GM12878 (cell line): ENCODE results near the gene GAS2. TPM values are rescaled to one million over a fixed set of nuclear protein-coding genes. Genes with fewer than 3 reads are reported as not detected.

Source experiments
- ATAC-seq: fragments of 200-7000 bp; cut with Tn5 transposase; 3 replicates; pipeline ENCODE4 v1.9.1; 2020; ENCODE audit warnings: mild to moderate bottlenecking, moderate library complexity
- BruUV-seq: library from RNA; stranded (reverse); fragments of 400-500 nt; replicated peaks from 2 replicates; lab custom pipeline; 2021; lab: Mats Ljungman, UMichigan
- CTCF ChIA-PET: fragments of 300-600 bp; sonication (Branson Sonifier 250); formaldehyde crosslinking; extraction: SDS; loops from one replicate; lab custom pipeline; 2021; ENCODE audit warnings: inconsistent platforms; lab: Yijun Ruan, JAX
- POLR2A ChIA-PET: fragments of 350-600 bp; formaldehyde crosslinking; extraction: SDS; loops from one replicate; lab custom pipeline; 2021; ENCODE audit warnings: inconsistent platforms; lab: Charles Lee
- RAD21 ChIA-PET: fragments of 300-600 bp; sonication (Branson Sonifier 250); formaldehyde crosslinking; loops from one replicate; lab custom pipeline; 2023; ENCODE audit warnings: antibody characterized with exemption; ENCODE audit not compliant: unreplicated experiment; lab: Charles Lee
- SMC1A ChIA-PET: fragments of 300-600 bp; sonication (Branson Sonifier 250); formaldehyde crosslinking; loops from one replicate; lab custom pipeline; 2023; ENCODE audit not compliant: unreplicated experiment, uncharacterized antibody; lab: Charles Lee
- DNase-seq: peaks from one replicate; pipeline ENCODE4 v3.0.0-alpha.2; 2011; ENCODE audit warnings: low read depth, low spot score
- FAIRE-seq: peaks from 3 replicates; lab custom pipeline; 2011; peaks lifted over from hg19 to GRCh38; lab: Jason Lieb, UNC
- H2AFZ ChIP-seq: 2 replicates; pipeline ENCODE4 v1.6.0; 2011; ENCODE audit warnings: low read depth, low read length, control low read depth; ENCODE audit not compliant: control insufficient read depth
- H3K27ac ChIP-seq: 2 replicates; pipeline ENCODE4 v1.5.1; 2011; ENCODE audit warnings: control low read depth; ENCODE audit not compliant: control insufficient read depth, insufficient read depth
- H3K27me3 ChIP-seq, 2 experiments: replicated peaks in 1 of 2; 2 replicates each; pipeline versions ENCODE4 v1.6.0 to v1.6.1; 2011; ENCODE audit warnings: low read length in 1 of 2; ENCODE audit not compliant: control insufficient read depth in 2 of 2, insufficient read depth in 2 of 2
- H3K36me3 ChIP-seq, 2 experiments: 2 replicates each; pipeline ENCODE4 v1.5.1; 2011; ENCODE audit warnings: low read length in 1 of 2; ENCODE audit not compliant: control insufficient read depth in 2 of 2, insufficient read depth in 2 of 2
- H3K4me1 ChIP-seq: 2 replicates; pipeline ENCODE4 v1.6.1; 2011; ENCODE audit warnings: mild to moderate bottlenecking, low read length, moderate library complexity, mixed read lengths; ENCODE audit not compliant: control insufficient read depth, insufficient read depth
- H3K4me2 ChIP-seq: 2 replicates; pipeline ENCODE4 v1.6.0; 2011; ENCODE audit warnings: control low read depth; ENCODE audit not compliant: control insufficient read depth, insufficient read depth
- H3K4me3 ChIP-seq: fragments of 200-600 bp; sonication (generic); 2 replicates; pipeline ENCODE4 v1.5.1; 2016
- H3K79me2 ChIP-seq: 2 replicates; pipeline ENCODE4 v1.6.0; 2011; ENCODE audit warnings: low read length; ENCODE audit not compliant: control insufficient read depth, insufficient read depth
- H3K9ac ChIP-seq: 2 replicates; pipeline ENCODE4 v1.8.0; 2011; ENCODE audit warnings: low read length, control low read depth, mixed read lengths; ENCODE audit not compliant: control insufficient read depth, insufficient read depth
- H3K9me3 ChIP-seq: replicated peaks from 3 replicates; pipeline ENCODE4 v1.5.1; 2011; ENCODE audit warnings: mild to moderate bottlenecking, low read length; ENCODE audit not compliant: control insufficient read depth, insufficient read depth
- H4K20me1 ChIP-seq: 2 replicates; pipeline ENCODE4 v1.6.0; 2011; ENCODE audit not compliant: control insufficient read depth, insufficient read depth
- IKZF1 ChIP-seq: fragments of 450-650 bp; conservative IDR thresholded peaks from 2 replicates; pipeline ENCODE4 v1.6.1; 2017; ENCODE audit warnings: antibody characterized with exemption, mild to moderate bottlenecking
- NKRF ChIP-seq: fragments of 450-650 bp; conservative IDR thresholded peaks from 2 replicates; pipeline ENCODE4 v1.6.1; 2017; ENCODE audit warnings: mild to moderate bottlenecking, moderate library complexity
- POLR2AphosphoS2 ChIP-seq: IDR thresholded peaks from 2 replicates; pipeline ENCODE4 v1.6.1; 2011; ENCODE audit warnings: low read depth, mild to moderate bottlenecking, low read length, improper control_type of control experiment, moderate library complexity
- RB1 ChIP-seq: fragments of 450-650 bp; formaldehyde crosslinking; IDR thresholded peaks from 2 replicates; pipeline ENCODE4 v1.6.1; 2017; ENCODE audit warnings: mild to moderate bottlenecking, borderline replicate concordance
- SUPT20H ChIP-seq: IDR thresholded peaks from 2 replicates; pipeline ENCODE4 v1.6.1; 2011; ENCODE audit warnings: low read depth, mild to moderate bottlenecking, low read length, moderate library complexity, borderline replicate concordance; ENCODE audit not compliant: control insufficient read depth
- TCF3 ChIP-seq: IDR thresholded peaks from 2 replicates; pipeline ENCODE4 v1.6.1; 2012; ENCODE audit warnings: low read depth, mild to moderate bottlenecking, low read length, borderline replicate concordance; ENCODE audit not compliant: insufficient read depth
- ZNF207 ChIP-seq: fragments of 450-650 bp; IDR thresholded peaks from 2 replicates; pipeline ENCODE4 v1.6.1; 2014; ENCODE audit warnings: antibody characterized with exemption, mild to moderate bottlenecking, borderline replicate concordance
- WGBS: methylation state at CpG from one replicate; pipeline ENCODE4 v1.1.6; 2016; ENCODE audit warnings: low lambda C conversion rate; ENCODE audit not compliant: insufficient replicate concordance, insufficient coverage; ENCODE audit errors: missing lambda C conversion rate; 5-methylcytosine and 5-hydroxymethylcytosine counted together
- in situ Hi-C: fragments of 300-500 bp; cut with MboI; formaldehyde crosslinking; loops from 9 replicates; pipeline ENCODE4 v1.14.3; 2018; ENCODE audit warnings: mixed read lengths
- intact Hi-C: fragments of 100-400 bp; cut with micrococcal nuclease; formaldehyde crosslinking; loops from one replicate; pipeline ENCODE4 v1.14.2; 2022; ENCODE audit not compliant: unreplicated experiment
- polyA plus RNA-seq, 11 experiments: library from polyadenylated mRNA; depleted of rRNA in 4 of 11; unstranded in 6 of 11; stranded (reverse) in 5 of 11; fragments of >200 nt; fragmentation: Nextera tagmentation in 4 of 11; fragmentation: Illumina TruSeq in 1 of 11; extraction: Ambion mirVana in 4 of 11; extraction: Trizol in 1 of 11; gene quantifications; 1 replicate in 1 of 11; 2 replicates in 10 of 11; pipeline versions ENCODE4 v1.2.1 to v1.2.3, GENCODE V29; 2011 to 2016; ENCODE audit warnings: inconsistent platforms in 2 of 11, missing spikeins in 2 of 11, low read depth in 1 of 11
- total RNA-seq, 4 experiments: library from RNA; depleted of rRNA in 3 of 4; stranded (reverse); fragments of >200 nt in 3 of 4; fragmentation: Illumina TruSeq in 1 of 4; extraction: Trizol in 1 of 4; gene quantifications; 2 replicates each; pipeline versions ENCODE4 v1.2.1 to v1.2.3, GENCODE V29; 2013 to 2021

GAS2 gene
- total and polyA plus RNA-seq, 10 of the 15 experiments (the other 5 are each of a cell fraction or from before 2014, with no cell fraction given): 16.4 to 81.4 (median 26.2) TPM

- Histone ChIP-seq H3K79me2 (no peaks in the 10 kb centered on the region), H4K20me1 (no peaks in the 10 kb centered on the region)
- intact Hi-C loops: no loop called here
- ChIA-PET SMC1A (interaction anchor here (0.6 to 6.6 kb wide), 14 partner anchors 9 to 398 kb away, joined by 3 to 49 read pairs (median 4); no protein-coding TSS in a partner anchor), RAD21 (interaction anchor here (0.6 to 5.8 kb wide), 3 partner anchors 43 to 57 kb away, joined by 4 to 59 read pairs (median 4); no protein-coding TSS in a partner anchor)
- TF ChIP-seq SUPT20H (no peak), IKZF1 (no peak), RB1 (no peak), TCF3 (no peak), NKRF (no peak), ZNF207 (no peak), POLR2AphosphoS2 (no peak)
- TF ChIP-seq, all 136 proteins: peak for 0
- DNase-seq: no peak
- no peak for ATAC-seq
- Histone ChIP-seq H3K9ac (no peak overlapping the region), H3K36me3 (no peaks in the 10 kb centered on the region), H3K4me3 (no peak overlapping the region), H2AFZ (no peak overlapping the region), H3K9me3 (no peaks in the 10 kb centered on the region), H3K4me2 (no peak overlapping the region), H3K27ac (no peak overlapping the region), H3K4me1 (no peaks in the 10 kb centered on the region), H3K27me3 (no peaks in the 10 kb centered on the region)
- ChIA-PET POLR2A (interaction anchor here (1.1 kb wide), 1 partner anchor 46 kb away, joined by 3 read pairs; no protein-coding TSS in a partner anchor), CTCF (interaction anchor here (0.8 to 8.0 kb wide), 7 partner anchors 11 to 68 kb away, joined by 3 to 94 read pairs (median 3); partner anchors contain the start of gene GAS2)
- no peak for FAIRE-seq
- in situ Hi-C loops: no loop called here
- WGBS: 0% methylated on average over 1 of the region's 1 CpG
- no TSS peak for BruUV-seq
Observed at GRCh38 chr11:22733475-22734248, 67.3 kb downstream of the GAS2 start.
